Measurements from ENCODE around the gene FAM228B.
"Not testable (repeated sequence)": the region's sequence is repeated elsewhere in the genome, so short reads cannot be mapped to it uniquely, and the experiment has no call there.

Gene FAM228B

DNA sequence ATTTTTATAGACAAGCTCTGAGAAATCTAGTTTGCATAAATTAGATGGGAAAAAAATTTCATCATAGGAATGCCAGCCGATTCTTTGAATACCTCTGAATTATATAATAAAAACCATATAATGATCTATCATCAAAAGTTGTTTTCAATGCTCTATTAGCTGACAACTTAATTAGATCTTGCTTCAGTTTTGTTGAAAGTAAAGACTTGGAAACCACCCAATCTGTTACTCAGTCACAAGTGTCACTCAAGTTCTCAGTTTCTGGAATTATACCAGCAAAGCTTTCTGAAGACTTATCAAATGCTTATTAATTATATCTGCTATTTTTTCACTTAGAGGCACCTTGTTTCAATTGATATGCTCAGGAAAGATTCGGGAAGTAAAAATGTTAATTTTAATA, 21.3 kb upstream of the FAM228B start:
- DNase-seq (ENCODE audit: low read depth in 1 of 2, low spot score in 1 of 2): no peak

- DNase-seq (ENCODE audit: low read depth in 1 of 2, low spot score in 1 of 2): no peak
Measured at GRCh38 chr2:24102677-24103076, 20.6 kb upstream of the FAM228B start.

DNA sequence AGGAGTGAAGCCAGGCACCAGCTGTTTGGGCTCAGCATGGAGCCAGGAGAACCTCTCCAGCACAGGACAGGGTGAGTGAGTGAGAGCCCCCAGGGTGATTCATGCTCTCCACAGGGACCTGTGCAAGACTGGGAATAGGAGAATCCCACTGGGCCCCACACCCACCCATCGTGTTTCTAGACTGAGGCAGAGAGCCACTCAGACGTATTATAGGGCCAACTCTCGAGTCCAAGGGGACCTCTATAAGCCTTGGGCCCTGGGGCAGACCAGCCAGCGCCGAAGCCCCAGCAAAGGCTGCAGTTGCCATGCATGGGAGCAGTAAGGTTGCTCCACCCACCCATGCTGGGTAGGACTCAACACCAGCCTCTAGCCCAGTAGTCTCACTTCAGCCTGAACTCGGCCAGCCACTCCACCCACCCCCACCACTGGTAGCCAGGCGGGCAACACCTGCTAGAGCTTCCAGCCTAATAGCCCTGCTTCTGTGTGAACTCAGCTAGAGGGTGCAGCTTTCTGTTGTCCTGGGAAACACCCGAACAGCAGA, 19.1 kb upstream of the FAM228B start:
- DNase-seq (ENCODE audit: low read depth in 1 of 2, low spot score in 1 of 2): no peak

- no peak for DNase-seq (ENCODE audit: low read depth in 1 of 2, low spot score in 1 of 2)
Measured at GRCh38 chr2:24104906-24105305, 18.4 kb upstream of the FAM228B start.

- DNase-seq (ENCODE audit: low read depth in 1 of 2, low spot score in 1 of 2): no peak
Measured at GRCh38 chr2:24105816-24106215, 17.5 kb upstream of the FAM228B start.

- DNase-seq (ENCODE audit: low read depth in 1 of 2, low spot score in 1 of 2): no peak
Measured at GRCh38 chr2:24106786-24107185, 16.5 kb upstream of the FAM228B start.

DNA sequence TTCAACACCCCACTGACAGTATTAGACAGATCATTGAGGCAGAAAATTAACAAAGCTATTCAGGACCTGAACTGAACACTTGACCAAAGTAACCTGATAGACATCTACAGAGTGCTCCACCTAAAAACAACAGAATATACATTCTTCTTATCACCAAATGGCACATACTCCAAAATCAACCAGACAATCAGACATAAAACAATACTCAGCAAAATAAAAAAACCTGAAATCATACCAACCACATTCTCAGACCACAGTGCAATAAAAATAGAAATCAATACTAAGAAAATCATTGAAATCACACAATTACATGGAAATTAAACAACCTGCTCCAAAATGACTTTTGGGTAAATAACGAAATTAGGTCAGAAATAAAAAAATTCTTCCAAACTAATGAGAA, 15.9 kb upstream of the FAM228B start:
- no peak for DNase-seq (ENCODE audit: low read depth in 1 of 2, low spot score in 1 of 2)

- DNase-seq (ENCODE audit: low read depth in 1 of 2, low spot score in 1 of 2): not testable (repeated sequence)
Measured at GRCh38 chr2:24109431-24109830, 13.8 kb upstream of the FAM228B start.

DNA sequence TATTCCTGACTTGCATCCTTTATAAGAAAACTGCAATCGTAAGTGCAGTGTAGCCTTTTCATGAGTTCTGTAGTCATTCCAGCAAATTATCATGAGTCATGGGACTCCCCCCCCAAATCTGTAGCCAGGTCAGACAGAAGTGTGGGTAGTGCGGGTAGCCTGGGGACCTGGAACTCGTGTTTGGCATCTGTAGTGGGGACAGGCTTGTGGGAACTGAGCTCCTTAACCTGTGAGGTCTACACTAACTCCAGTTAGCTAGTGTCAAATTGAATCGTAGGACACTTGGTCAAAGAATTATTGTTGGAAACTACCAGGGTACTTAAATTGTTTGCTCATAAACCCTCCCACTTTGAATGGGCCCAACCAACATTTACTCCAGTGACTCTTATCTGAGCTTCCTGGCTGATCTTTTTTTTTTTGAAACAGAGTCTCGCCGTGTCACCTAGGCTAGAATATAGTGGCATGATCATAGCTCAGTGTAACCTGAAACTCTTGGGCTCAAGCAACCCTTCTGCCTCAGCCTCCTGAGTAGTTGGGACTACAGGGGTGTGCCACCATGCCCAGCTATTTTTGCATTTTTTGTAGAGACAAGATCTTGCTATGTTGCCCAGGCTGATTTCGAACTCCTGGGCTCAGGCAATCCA, 12.5 kb upstream of the FAM228B start:
- DNase-seq (ENCODE audit: low read depth in 1 of 2, low spot score in 1 of 2): no peak

- no peak for DNase-seq (ENCODE audit: low read depth in 1 of 2, low spot score in 1 of 2)
Measured at GRCh38 chr2:24111407-24111901, 11.8 kb upstream of the FAM228B start.

GRCh38 chr2:24115057-24115456, 8.2 kb upstream of the FAM228B start:
- no peak for DNase-seq (ENCODE audit: low read depth in 1 of 2, low spot score in 1 of 2)

- DNase-seq (ENCODE audit: low read depth in 1 of 2, low spot score in 1 of 2): no peak
Measured at GRCh38 chr2:24117902-24118301, 5.4 kb upstream of the FAM228B start.

DNA sequence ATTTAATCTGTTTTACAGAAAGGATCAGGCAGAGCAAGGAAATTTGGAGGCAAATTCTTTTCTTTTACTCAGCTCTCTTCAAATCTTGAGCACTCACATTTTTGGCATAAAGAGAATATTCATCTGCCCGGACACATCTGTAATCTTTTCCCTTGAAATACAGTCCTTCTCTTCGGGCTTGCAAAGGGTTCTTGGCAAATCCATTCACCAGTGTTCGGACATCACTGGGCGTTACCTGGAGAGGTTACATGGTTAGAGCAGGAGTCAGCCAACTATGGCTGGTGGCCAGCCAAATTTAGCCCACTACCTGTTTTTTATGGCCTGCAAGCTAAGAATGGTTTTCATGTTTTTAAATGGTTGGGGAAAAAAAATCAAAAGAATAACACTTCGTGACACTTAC, 2.2 kb upstream of the FAM228B start:
- no peak for DNase-seq (ENCODE audit: low read depth in 1 of 2, low spot score in 1 of 2)

GRCh38 chr2:24121469-24121868, 1.8 kb upstream of the FAM228B start:
- DNase-seq (ENCODE audit: low read depth in 1 of 2, low spot score in 1 of 2): no peak

DNA sequence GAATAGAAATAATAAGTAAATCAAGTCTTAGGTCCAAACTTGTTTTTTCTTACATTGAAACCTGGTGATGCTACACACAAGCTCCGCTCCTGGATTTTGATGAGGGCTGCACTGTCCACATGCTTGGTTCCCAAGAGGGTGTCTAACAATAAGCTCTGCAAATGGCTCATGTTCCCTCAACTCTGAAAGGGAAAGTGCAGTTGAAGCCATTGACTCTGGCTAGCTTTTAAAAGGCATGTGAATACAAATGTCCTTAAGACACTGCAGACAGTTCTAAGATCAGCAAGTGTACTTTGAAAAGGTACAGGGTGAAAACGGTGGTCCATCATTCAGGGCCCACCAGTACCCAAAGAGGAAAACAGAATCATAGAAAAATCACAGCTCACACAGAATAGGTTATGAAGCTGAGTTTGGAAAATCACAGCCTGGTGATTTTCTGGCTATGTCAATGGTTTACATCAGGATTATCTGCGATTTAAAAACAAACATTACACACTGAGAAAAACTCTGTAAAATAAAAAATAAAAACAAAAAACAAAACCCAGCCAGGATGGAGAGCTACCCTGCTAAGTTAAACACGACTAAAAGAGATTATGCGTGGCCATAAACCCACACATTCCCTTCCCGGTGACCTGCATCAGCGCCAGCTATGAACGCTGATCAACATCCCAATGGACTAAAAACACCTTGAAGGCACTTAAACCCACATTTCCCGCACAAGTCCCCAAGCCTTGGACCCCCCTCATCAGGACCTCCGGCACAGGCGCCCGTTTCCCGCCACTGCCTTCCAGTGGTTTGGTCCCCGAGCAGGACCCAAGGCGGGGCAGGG, 689 bp upstream of the FAM228B start:
- DNase-seq (ENCODE audit: low read depth in 1 of 2, low spot score in 1 of 2): no peak

DNA sequence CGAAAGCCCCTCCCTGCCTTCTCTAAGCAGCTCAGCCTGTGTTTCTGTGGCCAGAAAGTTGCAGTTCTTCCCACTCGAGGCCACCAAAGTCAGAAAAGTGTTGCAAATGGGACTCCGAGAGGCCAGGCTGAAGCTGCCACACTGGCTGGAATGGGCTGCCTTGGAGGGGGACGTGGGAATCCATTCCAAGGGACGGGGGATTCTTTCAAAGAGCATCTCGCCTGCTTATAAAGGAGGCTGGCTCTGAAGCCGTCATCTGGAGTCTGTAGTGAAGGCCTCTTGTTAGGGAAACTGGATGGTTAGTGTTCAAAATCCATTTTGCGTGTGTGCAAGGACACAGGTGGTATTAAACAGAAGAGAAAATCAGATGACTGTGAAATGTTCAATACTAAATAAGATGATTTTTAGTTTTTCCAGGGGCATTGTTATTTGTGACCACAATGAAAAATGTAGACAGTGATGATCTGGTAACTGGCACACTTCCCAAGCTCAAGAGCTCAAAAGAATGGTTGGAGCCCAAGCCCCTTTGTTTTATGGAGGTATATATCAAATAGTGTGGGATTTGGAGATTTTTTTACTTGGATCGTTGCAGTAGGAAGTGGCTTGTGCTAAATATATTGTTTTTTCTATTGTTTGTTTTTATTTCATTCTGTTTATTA, 782 bp downstream of the FAM228B start:
- no peak for DNase-seq (ENCODE audit: low read depth in 1 of 2, low spot score in 1 of 2)

DNA sequence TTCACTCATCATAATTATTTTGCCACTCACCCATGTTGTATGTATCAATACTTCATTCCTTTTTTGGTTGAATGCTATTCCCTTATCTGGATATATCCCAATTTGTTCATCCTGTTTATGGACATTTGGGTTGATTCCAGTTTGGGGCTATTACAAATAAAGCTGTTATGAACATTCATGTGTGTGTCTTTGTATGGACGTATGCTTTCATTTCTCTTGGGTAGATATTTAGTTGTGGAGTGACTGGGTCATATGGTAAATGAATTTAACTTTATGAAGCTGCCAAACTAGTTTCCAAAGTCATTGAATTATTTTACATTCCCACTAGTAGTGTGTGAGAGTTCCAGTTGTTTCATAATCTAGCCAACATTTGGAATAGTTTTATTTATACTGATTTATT, 2.7 kb downstream of the FAM228B start:
- no peak for DNase-seq (ENCODE audit: low read depth in 1 of 2, low spot score in 1 of 2)

DNA sequence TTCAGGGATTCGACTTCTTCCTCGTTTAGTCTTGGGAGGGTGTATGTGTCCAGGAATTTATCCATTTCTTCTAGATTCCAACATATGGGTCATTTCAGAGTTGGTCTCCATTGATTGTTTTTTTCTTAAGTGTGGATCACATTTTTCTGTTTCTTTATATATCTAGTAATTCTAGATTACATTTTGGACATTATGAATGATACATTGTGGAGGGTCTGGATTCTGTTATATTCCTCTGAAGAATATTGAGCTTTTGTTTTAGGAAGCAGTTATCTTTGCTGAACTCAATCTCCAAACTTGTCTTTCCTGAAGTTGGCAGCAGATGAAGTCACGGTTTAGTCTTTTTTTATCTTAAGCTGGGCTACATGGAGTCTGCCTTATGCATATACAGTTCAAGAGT, 9.3 kb downstream of the FAM228B start:
- DNase-seq (ENCODE audit: low read depth in 1 of 2, low spot score in 1 of 2): no peak

GRCh38 chr2:24140305-24140704, 17.0 kb downstream of the FAM228B start:
- DNase-seq (ENCODE audit: low read depth in 1 of 2, low spot score in 1 of 2): not testable (repeated sequence)

- no peak for DNase-seq (ENCODE audit: low read depth in 1 of 2, low spot score in 1 of 2)
Measured at GRCh38 chr2:24147364-24147763, 24.1 kb downstream of the FAM228B start.

- DNase-seq (ENCODE audit: low read depth in 1 of 2, low spot score in 1 of 2): no peak
Measured at GRCh38 chr2:24152413-24153197, 29.3 kb downstream of the FAM228B start.
